Measurements from ENCODE around the gene KNDC1.
A peak's percentile ranks its signal among the peaks of the same experiment; 100 is the strongest.
"Not testable (repeated sequence)": the region's sequence is repeated elsewhere in the genome, so short reads cannot be mapped to it uniquely, and the experiment has no call there.

The KNDC1 gene

DNA sequence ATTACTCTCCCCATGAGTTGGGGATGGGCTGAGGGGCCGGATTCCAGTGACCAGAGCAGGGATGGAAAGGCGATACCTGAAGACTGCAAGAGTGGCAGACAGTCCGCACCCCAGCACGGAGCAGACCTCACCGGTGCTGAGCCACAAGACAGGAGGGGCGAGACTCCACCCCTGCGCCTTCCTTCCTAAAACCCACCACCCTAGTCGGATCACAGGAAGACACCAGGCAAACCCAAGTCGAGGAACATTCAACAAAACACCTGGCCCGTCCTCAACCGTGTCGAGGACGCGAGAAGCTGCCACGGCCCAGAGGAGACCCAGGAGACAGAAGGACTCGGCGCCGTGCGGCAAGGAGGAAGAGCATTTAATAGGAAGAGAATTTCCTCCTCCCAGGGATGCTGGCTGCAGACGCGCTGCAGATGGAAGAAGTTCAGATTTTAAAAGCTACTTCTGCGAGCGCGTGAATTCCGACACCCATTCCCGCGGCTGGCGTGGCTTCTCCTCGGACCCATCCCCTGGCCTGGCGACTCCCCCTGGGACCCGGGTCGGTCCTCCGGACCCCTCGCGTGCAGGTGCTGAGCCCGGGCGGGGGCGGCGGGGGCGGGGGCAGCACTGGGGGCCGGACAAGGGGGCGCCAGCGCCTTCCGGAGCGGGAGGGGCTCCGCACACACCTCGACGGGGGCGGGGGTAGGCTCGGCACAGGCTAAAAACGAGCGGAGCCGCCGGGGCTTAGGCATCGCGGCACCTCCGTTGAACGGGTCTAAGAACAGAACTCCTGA lies 69.4 kb downstream of the KNDC1 start:
- no peak for DNase-seq

DNA sequence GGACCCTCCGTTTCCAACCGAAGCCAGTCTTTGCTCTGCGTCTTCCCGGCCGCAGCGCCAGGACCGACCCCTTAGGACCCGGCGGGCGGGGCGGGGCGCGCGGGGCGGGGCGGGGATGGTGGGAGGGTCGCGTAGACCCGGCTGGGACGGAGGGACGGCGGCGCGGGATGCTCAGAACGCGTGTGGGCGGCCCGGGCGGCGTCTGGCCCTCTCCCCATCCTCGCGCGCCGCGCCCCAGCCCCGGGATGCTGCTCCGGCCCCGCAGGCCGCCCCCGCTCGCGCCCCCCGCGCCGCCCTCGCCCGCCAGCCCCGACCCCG lies 70.0 kb downstream of the KNDC1 start, which contains the start of gene UTF1:
UTF1 (plus strand) TSS at position 174 of the 318 bp plus-strand sequence; CDS start at position 246, 72 bp downstream.
- DNase-seq: no peak

DNA sequence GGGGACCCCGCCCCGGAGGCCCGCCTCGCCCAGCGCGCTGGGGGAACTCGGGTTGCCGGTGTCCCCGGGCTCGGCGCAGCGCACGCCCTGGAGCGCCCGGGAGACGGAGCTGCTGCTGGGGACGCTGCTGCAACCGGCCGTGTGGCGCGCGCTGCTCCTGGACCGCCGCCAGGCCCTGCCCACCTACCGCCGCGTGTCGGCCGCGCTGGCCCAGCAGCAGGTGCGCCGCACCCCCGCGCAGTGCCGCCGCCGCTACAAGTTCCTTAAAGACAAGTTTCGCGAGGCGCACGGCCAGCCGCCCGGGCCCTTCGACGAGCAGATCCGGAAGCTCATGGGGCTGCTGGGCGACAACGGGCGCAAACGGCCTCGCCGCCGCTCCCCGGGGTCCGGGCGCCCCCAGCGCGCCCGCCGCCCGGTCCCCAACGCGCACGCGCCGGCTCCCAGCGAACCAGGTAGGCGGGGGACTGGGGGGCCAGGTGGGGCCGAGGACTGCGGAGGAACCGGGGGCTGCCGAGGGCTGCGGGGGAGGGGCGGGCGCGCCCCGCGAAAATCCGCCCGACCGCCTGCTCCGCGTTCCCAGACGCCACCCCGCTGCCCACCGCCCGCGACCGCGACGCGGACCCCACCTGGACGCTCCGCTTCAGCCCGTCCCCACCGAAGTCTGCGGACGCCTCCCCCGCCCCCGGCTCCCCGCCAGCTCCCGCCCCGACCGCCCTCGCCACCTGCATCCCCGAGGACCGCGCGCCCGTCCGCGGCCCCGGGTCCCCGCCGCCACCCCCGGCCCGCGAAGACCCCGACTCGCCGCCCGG lies 70.6 kb downstream of the KNDC1 start:
- DNase-seq: peak; percentile 46

DNA sequence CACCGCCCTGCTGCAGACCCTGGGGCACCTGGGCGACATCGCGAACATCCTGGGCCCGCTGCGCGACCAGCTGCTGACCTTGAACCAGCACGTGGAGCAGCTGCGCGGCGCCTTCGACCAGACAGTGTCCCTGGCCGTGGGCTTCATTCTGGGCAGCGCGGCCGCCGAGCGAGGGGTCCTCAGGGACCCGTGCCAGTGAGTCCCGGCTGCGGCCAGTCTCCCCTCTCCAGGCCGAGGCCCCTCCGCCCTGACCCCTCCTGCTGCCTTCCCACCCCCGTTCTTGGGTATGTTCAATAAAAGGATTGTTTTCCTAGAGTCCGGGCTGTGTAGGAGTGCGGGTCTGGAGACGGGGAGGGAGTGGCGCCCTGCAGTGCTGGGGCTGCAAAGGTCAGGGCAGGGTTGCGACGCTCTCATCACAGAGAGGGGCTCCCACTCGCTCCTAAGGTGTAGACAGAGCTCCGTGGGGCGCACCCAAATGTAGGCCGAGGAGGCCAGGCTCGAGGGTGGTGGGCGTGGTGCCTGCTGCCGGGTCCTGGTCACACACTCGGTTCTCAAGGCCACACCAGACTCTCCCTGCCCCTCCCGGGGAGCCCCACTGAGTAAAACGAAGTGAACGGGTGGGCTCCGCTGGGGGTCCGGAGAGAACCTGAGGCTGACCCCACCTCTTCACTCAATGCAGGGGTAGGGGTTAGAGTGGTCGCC lies 71.4 kb downstream of the KNDC1 start:
- no peak for DNase-seq

GRCh38 chr10:133231946-133232574 lies 72.0 kb downstream of the KNDC1 start:
- DNase-seq: no peak

DNA sequence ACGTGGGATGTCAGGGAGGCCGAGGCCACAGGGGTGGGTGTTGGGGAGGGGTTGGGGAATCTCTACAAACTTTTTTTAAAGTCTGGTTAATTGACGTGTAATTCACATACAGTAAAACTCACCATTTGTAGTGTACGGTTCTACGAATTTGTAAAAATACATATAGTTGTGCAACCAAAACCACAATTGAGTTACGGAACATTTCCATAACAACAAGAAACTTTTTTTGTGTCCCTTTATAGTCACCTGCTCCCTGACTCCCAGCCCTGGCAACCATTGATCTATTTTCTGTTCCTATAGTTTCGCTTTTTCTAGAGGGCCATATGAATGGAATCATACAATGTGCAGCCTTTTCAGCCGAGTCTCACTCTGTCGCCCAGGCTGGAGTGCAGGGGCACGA lies 74.8 kb downstream of the KNDC1 start:
- DNase-seq: not testable (repeated sequence)

- no peak for DNase-seq
These were observed 75.3 kb downstream of the KNDC1 start for GRCh38 chr10:133235265-133235855.

GRCh38 chr10:133235932-133236331 lies 75.9 kb downstream of the KNDC1 start:
- DNase-seq: no peak

GRCh38 chr10:133236401-133237240 lies 76.6 kb downstream of the KNDC1 start:
- no peak for DNase-seq

DNA sequence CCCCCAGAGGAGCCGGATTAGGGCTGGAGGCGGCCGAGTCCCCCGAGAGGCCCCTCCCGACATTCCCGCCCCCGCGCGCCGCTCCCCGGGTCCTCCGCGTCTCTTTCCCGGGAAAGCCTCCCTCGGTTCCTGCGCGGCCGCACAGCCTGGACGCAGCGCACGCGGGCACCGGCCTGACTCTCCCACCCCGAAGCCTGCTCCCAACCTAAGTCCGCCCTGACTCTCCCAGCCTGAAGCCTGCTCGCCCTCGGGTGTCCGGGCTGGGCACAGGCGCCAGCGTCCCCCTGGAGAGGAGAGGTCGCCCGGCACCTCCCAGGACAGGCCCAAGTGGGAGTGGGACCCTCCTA lies 77.2 kb downstream of the KNDC1 start:
- DNase-seq: no peak

GRCh38 chr10:133237588-133238465 lies 77.8 kb downstream of the KNDC1 start, which contains the start of gene VENTX:
Gene VENTX, plus strand, starts transcription at chr10:133237855. Its CDS starts 60 bp downstream, at chr10:133237915.
- DNase-seq: peak; percentile 26

GRCh38 chr10:133238466-133238804 lies 78.4 kb downstream of the KNDC1 start:
- no peak for DNase-seq

DNA sequence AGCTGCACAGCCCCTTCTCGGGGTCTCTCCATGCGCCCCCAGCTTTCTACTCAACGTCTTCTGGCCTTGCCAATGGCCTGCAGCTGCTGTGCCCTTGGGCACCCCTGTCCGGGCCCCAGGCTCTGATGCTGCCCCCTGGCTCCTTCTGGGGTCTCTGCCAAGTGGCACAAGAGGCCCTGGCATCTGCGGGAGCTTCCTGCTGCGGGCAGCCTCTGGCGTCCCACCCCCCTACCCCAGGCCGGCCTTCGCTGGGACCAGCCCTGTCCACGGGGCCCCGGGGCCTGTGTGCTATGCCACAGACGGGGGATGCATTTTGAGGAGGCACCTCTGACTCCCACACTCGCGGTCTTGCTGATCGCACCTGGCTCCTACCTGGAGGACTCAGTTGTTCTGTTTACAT lies 80.0 kb downstream of the KNDC1 start:
- DNase-seq: no peak

DNA sequence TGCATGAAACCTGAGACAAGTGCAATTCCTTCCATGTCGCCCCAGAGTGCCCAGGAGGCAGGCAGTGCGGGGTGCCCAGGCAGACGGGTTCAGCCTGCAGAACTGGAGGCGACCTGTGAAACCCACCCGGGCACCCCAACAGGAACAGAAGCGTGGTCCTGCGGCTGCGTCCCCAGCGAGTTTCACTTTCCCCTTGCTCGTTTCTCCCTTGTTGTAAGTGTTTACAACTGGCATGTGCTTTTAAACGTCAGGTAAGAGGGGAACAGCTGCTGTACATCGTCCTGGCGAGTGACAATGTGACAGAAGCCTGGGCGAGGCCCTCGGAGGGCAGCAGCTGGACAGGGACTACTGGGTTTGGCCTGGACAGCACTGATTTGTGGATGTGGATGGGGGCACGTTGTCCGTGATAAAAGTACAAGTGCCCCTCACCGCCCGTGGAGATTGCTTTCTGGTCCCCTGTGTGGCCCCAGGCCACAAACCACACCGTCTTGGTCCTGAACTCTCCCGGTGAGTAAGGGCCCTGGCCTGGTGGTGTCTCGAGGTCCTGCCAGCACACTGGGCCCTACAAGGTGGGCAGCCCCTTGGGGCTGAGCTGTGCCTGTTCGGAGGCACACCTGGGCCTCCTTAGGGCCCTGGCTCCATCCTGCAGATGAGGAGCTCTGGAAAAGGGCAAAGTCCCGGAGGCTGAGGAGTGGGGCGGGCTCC lies 81.6 kb downstream of the KNDC1 start:
- no peak for DNase-seq

- DNase-seq: no peak
These were observed 82.8 kb downstream of the KNDC1 start for GRCh38 chr10:133242611-133243356.

DNA sequence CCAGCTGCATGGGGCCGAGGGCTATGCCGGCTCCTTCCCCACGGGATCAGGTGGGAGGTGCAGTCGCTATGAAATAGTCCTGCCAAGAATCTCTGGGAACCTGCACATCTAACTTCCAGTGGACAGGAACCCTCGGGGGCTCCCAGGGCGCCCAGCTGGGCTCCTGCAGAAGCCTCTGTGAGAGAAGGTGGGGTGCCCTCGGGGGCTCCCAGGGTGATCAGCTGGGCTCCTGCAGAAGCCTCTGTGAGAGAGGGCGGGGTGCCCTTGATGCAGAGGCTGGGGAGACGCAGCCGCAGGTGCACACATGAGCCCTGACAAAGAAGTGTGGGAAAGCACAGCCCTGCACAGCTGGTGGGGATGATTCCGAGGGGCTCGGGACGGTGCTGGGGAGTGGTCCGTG lies 83.6 kb downstream of the KNDC1 start:
- DNase-seq: no peak

GRCh38 chr10:133245439-133246235 lies 85.6 kb downstream of the KNDC1 start:
- DNase-seq: no peak

DNA sequence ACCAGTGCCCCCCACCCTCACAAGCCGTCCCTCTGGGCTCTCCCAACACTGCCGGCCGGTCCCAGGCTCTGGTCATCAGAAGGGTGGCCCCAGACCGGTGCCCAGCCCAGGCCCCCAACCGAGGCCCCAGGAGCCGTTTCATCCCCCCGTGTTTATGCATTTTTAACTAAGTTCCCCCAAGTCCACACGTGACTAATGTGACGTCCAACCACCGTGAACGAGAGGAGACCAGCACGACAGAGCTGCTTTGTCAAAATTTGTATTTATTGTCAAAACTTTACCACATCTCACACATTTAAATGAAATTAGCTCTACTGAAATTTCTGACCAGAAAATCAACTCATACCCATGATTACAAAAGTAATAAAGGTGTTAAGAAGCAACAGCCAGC lies 86.2 kb downstream of the KNDC1 start:
- no peak for DNase-seq

All from NCI-H69 (cell line).